Hematopoietic multipotent progenitor cell treated with erythropoietin and hydrocortisone succinate and interleukin-3 and kit ligand, for 8 days (in vitro differentiated cells): ENCODE results near the gene SRSF6.
"Not testable (repeated sequence)": the region's sequence is repeated elsewhere in the genome, so short reads cannot be mapped to it uniquely, and the experiment has no call there.

Experiments
- DNase-seq: peaks from one replicate; pipeline ENCODE4 v3.0.0-alpha.2; 2015

Gene SRSF6

DNA sequence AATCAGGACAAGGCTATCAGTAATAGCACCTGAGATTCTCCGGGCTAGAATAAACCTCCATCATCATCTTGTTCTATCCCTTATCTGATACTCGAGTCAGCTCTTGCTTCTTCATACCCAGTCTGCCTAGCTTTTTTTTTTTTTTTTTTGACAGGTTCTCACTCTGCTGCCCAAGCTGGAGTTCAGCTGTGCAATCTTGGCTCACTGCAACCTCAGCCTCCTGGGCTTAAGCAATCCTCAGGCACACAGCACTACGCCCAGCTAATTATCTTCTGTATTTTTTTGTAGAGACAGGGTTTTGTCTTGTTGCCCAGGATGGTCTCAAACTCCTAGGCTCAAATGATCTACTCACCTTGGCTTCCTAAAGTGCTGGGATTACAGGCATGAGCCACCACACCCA, 19.5 kb downstream of the SRSF6 start:
- DNase-seq: no peak

DNA sequence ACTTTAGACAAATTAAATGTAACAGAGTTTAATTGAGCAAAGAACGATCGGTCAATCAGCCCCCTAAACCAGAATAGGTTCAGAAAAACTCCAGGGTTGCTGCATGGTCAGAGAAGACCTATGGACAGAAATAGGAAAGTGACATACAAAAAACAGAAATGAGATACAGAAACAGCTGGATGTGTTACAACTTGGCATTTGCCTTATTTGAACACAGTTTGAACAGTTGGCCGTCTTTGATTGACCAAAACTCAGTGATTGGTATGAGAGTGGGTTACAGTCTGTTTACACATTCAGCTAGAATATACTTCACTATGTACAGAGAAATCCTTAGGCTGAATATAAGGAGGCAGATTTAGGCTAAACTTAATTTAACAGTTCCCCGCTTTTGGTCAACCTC, 19.9 kb downstream of the SRSF6 start:
- no peak for DNase-seq

DNA sequence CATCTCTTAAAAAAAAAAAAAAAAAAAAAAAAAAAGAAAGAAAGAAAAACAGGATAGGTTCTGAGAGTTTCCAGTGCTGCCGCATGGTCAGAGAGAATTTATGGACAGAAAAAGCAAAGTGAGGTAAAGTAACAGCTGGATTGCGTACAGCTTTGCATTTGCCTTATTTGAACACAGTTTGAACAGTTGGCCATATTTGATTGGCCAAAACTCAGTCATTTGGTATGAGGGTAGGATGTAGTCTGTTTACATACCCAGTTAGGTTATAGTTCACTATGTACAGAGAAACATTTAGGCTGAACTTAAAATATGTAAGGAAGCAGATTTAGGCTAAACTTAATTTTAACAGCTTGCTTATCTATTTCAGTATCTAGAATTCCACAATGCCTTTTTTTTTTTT, 32.3 kb downstream of the SRSF6 start:
- DNase-seq: no peak

DNA sequence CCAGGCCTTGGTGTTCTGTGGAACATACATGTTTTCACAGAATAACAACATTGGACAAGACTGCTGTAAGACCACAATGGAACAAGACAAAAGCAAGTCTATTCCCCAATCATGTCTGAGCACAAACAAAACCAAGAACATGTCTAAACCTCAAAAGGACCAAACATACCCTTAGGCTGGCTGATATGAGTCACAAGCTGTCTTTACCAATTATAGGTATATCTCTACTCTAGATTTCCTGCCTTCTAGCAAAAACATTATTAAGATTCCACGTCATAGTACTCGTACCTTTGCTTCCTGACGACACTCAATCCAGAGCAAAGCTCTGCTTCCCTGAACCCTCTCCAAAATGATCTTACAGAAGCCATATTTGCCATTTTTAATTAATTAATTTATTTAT, 34.4 kb downstream of the SRSF6 start:
- DNase-seq: no peak

DNA sequence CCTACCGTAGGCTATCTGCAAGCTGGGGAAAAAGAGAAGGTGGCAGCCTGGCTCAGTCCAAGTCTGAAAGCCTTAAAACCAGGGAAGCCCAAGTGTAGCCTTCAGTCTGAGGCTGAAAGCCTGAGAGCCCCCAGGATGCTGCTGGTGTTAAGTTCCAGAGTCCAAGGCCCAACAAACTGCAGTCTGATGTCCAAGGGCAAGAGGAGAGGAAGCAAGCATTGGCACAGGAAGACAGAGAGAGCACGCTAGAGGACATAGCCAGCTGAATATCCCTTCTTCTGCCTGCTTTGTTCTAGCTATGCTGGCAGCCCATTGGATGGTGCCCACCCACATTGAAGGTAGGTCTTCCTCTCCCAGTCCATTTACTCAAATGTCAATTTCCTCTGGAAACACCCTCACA, 37.7 kb downstream of the SRSF6 start:
- no peak for DNase-seq

DNA sequence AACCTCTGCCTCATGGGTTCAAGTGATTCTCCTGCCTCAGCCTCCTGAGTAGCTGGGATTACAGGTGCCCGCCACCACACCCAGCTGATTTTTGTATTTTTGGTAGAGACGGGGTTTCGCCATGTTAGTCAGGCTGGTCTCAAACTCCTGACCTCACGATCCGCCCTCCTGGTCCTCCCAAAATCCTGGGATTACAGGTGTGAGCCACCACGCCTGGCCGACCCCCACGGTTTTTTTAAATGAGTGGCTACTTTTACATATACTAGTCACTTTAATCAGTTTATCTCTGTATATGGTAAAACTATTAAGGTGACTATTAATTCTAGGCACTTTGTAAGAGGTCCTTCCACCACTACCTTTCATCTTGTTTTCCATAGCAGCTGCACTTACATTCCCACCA, 44.3 kb downstream of the SRSF6 start:
- not testable (repeated sequence) for DNase-seq

DNA sequence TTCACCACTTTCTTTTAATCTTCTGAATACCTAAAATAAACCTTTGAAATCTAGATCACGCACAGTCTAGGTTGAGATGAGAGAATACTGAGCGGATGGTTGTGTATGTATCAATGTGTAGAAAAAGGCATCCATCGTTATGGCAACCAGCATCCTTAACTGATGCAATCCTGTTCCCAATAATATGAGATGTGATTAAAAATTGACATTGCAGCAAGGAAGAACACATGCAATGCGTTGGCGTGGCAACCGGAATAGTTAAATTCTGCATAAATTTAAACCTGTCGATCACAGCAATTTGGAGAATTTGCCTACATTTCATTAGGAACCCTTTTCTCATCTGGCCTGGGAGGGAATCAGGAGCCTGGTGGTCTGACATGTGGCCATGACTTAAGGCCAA, 48.5 kb downstream of the SRSF6 start:
- DNase-seq: no peak

DNA sequence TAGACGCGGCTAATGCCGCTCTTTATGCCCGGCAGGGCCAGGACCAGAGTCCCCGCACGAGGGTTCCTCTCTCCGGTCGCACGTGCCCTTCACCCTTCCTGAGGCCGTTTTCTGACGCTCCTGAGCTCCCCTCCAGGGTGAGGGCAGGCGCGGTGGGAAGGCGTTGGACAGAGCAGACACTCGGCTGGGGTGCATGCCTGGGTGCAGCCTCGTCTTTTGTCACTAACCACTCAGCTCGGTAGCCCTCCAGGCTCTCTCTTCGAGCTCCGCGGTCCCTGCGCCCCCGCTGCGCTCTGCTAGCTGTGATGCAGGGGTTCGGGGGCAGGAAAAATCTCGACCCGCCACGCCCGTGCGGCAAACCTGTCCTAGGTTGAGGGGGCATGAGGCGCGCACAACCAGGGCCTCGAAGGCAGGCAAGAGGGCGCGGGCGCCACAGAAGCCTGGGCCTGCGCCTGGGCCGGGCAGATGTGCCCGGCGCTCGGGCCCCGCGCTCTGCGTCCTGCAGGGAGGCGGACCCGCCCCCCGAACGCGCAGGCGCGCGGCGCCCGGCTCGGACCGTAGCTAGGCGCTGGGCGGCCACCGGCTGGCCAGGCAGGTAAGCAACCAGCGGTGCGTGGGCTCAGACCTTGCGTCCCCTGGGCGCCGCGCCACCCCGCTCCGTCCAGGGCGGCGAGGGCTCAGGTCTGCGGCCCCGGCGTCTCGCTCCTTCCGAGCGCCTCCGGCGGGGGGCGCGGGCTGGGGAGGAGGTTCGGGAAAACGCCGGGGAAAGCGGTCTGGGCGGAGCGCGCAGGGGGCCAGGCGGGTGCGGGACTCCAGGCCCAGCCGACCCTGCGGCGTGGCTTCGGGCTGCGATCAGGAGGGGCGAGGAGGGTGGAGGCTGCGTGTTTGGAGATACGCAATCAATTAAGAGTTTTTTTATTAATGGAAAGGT, 49.7 kb downstream of the SRSF6 start, which contains the start of gene L3MBTL1:
L3MBTL1 (plus strand) TSS at position 548 of the 931 bp plus-strand sequence. CDS start 5,807 bp downstream, outside the sequence.
- DNase-seq: peak; percentile 15

DNA sequence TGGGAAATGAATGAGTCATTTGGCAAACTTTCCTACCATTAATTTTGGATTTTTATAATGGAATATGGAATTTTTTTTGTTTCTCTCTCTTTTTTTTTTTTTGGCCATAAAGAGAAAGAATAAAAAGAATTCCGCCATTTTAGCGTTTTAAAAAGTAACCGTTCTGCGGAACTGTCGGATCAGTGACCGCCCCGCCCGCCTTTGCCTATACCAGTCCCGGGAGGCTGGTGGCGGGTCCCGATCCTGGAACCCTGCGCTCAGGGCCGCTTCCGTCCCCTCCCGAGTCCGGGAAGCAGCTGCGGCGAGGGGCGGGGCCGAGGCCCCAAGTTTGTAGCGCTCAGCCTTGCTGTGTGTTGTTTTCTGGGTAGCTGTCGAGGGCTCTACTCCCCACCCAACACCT, 50.4 kb downstream of the SRSF6 start:
- peak; percentile 1 for DNase-seq

DNA sequence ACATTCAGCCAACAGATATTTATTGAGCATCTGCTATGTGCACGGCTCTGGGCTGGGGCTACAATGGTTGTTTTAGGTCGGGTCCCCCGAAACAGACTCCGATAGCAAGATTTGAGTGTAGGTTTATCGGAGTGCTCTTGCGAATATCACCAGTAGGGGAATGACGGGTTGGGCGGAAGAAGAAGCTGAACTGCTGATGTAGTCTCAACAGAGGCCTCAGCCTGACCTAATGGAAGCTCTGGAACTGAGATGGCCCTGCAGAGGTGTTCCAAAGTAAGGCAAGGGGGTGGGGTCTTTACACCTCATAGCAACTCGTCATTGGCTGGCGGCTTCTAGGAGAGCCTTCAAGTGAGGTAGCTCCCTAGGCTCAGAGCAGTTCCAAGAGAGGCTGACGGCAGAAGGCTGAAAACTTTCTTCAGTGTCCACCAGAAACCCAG, 50.9 kb downstream of the SRSF6 start:
- DNase-seq: peak; percentile 23

DNA sequence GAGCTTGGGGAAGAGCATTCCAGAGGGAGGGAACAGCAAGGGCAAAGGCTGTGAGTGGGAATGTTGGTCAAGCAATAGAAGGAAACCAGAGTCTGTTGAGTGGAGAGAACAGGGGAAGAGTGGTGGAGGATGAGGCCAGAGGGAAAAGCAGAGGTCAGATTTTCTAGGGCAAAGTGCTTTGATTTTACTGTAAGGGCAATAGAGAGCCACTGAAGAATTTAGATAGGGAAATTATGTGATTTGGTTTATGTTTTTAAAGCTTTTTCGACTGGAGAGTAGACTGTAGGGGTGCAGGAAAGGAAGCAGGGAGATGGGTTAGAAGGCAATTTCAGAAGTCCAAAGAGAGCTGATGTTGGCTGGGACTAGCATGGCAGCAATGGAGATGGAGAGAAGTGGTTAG, 54.2 kb downstream of the SRSF6 start:
- no peak for DNase-seq

DNA sequence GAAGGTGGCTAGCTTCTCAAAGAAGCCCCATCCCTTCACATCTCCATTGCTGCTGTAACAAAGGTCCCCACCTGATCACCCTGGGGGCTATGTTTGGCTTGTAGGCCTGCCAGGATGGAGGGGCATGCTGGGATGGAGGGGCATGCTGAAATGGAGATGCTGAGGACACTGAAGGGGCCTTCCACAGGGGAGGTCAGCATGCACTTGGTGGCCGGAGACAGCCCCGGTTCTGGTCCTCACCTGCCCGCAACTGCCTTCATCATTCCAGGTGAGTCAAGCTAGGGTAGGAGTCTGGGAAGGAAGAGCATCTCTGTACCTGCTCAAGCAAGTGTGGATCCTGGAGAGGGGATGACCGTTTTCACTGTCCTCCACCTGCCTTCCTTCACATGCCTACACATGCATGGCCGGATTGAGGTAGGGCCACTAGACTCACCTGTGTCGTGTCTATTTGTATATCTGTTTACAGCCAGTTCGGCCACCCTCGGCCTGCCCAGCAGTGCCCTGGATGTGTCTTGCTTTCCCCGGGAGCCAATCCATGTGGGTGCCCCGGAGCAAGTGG, 55.8 kb downstream of the SRSF6 start:
- DNase-seq: no peak
